Measurements from ENCODE around the gene KIAA1958. TPM values are rescaled to one million over a fixed set of nuclear protein-coding genes. Genes with fewer than 3 reads are reported as not detected.

KIAA1958 gene
- total and polyA plus RNA-seq, 10 of the 15 experiments (the other 5 are each of a cell fraction or from before 2014, with no cell fraction given): 0.53 to 8.7 (median 4.0) TPM

GRCh38 chr9:112486221-112487007, at the start of gene KIAA1958 (continued):
- TF ChIP-seq NFYA (IDR thresholded peaks at IDR 0.05; ENCODE audit: borderline replicate concordance, low read depth, low read length) (no peak), NR2C2 (IDR thresholded peaks at IDR 0.05; ENCODE audit: borderline replicate concordance, control insufficient read depth, insufficient read length, low read depth) (no peak), CTCF (IDR thresholded peaks at IDR 0.05 in 2 of 3, conservative IDR thresholded peaks at IDR 0.05 in 1 of 3; ENCODE audit: control insufficient read depth in 2 of 3, extremely low read depth in 1 of 3, insufficient read depth in 1 of 3, low read depth in 3 of 3, low read length in 3 of 3) (no peak), SRF (IDR thresholded peaks at IDR 0.05; ENCODE audit: low read depth in 2 of 2, low read length in 2 of 2) (no peak), GABPA (IDR thresholded peaks at IDR 0.05; ENCODE audit: low read depth) (peak; percentile 83), BMI1 (IDR thresholded peaks at IDR 0.05; ENCODE audit: borderline replicate concordance) (no peak), RUNX3 (IDR thresholded peaks at IDR 0.05; ENCODE audit: low read length) (peak; percentile 67; the same call in 1 of the 2 replicates), EED (IDR thresholded peaks at IDR 0.05; ENCODE audit: low read depth) (no peak), ATF7 (IDR thresholded peaks at IDR 0.05; ENCODE audit: low read depth) (no peak), ZBTB11 (CRISPR knock-in tag; IDR thresholded peaks at IDR 0.05) (0 out of 2 replicates have a peak, but pooled peaks have one; percentile 34), CHD4 (IDR thresholded peaks at IDR 0.05) (no peak), JUND (IDR thresholded peaks at IDR 0.05; ENCODE audit: low read depth, low read length) (no peak), KDM1A (IDR thresholded peaks at IDR 0.05; ENCODE audit: borderline replicate concordance) (no peak), ZNF207 (IDR thresholded peaks at IDR 0.05; ENCODE audit: borderline replicate concordance) (peak; percentile 74; the same call in 1 of the 2 replicates), E2F4 (IDR thresholded peaks at IDR 0.05; ENCODE audit: low read depth, low read length) (no peak), YY1 (IDR thresholded peaks at IDR 0.05; ENCODE audit: low read depth, low read length) (no peak), IRF5 (IDR thresholded peaks at IDR 0.05; ENCODE audit: borderline replicate concordance) (no peak), TAF1 (IDR thresholded peaks at IDR 0.05; ENCODE audit: borderline replicate concordance, low read depth, low read length) (peak; percentile 83), STAT1 (conservative IDR thresholded peaks at IDR 0.05) (no peak), RBBP5 (conservative IDR thresholded peaks at IDR 0.05) (no peak)

Data from GM12878 (cell line).